DOHH2 (cell line): ENCODE data around the gene COLEC12.

Experiments
- H3F3A ChIP-seq: fragments of 200-600 bp; sonication (generic), shearing (Covaris generic); 2 replicates; pipeline ENCODE4 v1.6.0; 2016; ENCODE audit warnings: antibody characterized with exemption, mild to moderate bottlenecking; ENCODE audit not compliant: control insufficient read depth, insufficient read depth
- H3K27ac ChIP-seq: fragments of 200-600 bp; sonication (generic); 2 replicates; pipeline ENCODE4 v1.5.1; 2014; ENCODE audit warnings: low read depth, mild to moderate bottlenecking, low read length, moderate library complexity
- H3K27me3 ChIP-seq: fragments of 200-600 bp; sonication (generic); 2 replicates; pipeline ENCODE4 v1.6.1; 2014; ENCODE audit warnings: mild to moderate bottlenecking, low read length, mixed read lengths; ENCODE audit not compliant: control insufficient read depth
- H3K36me3 ChIP-seq: fragments of 200-600 bp; sonication (generic); 2 replicates; pipeline ENCODE4 v1.6.1; 2014; ENCODE audit warnings: mild to moderate bottlenecking, low read length, moderate library complexity, mixed read lengths; ENCODE audit not compliant: control insufficient read depth
- H3K4me1 ChIP-seq: fragments of 200-600 bp; sonication (generic); 2 replicates; pipeline ENCODE4 v1.6.1; 2014; ENCODE audit warnings: mild to moderate bottlenecking, low read length, mixed read lengths; ENCODE audit not compliant: control insufficient read depth
- H3K4me2 ChIP-seq: fragments of 200-600 bp; sonication (generic); 2 replicates; pipeline ENCODE4 v1.6.0; 2014; ENCODE audit warnings: mild to moderate bottlenecking, low read length, moderate library complexity
- H3K4me3 ChIP-seq: fragments of 200-600 bp; sonication (generic); 2 replicates; pipeline ENCODE4 v1.5.1; 2014; ENCODE audit warnings: mild to moderate bottlenecking, low read length, mixed read lengths
- H3K79me2 ChIP-seq: fragments of 200-600 bp; sonication (generic); 2 replicates; pipeline ENCODE4 v1.6.1; 2014; ENCODE audit warnings: mild to moderate bottlenecking, low read length, mixed read lengths; ENCODE audit not compliant: control insufficient read depth
- H3K9me2 ChIP-seq: fragments of 200-600 bp; sonication (generic); replicated peaks from 2 replicates; pipeline ENCODE4 v1.6.1; 2014; ENCODE audit warnings: mild to moderate bottlenecking, low read length, mixed read lengths; ENCODE audit not compliant: control insufficient read depth
- H3K9me3 ChIP-seq: fragments of 200-600 bp; sonication (generic); 2 replicates; pipeline ENCODE4 v1.6.1; 2014; ENCODE audit warnings: antibody characterized with exemption, low read length, mixed read lengths; ENCODE audit not compliant: control insufficient read depth, insufficient read depth
- H4K20me1 ChIP-seq: fragments of 200-600 bp; sonication (generic); 2 replicates; pipeline ENCODE4 v1.6.0; 2014; ENCODE audit warnings: low read depth, mild to moderate bottlenecking, antibody characterized with exemption, low read length, moderate library complexity; ENCODE audit not compliant: control insufficient read depth, insufficient read depth
- EZH2phosphoT487 ChIP-seq: fragments of 200-600 bp; sonication (generic); IDR thresholded peaks from 2 replicates; pipeline ENCODE4 v1.6.1; 2017; ENCODE audit warnings: borderline replicate concordance, mild to moderate bottlenecking, antibody characterized with exemption, low read length, moderate library complexity, mixed read lengths
- TF ChIP-seq, protein P1 (sequence below): fragments of 200-600 bp; sonication (generic); IDR thresholded peaks from one replicate; pipeline ENCODE4 v1.5.1; 2014; ENCODE audit warnings: antibody characterized with exemption, mild to moderate bottlenecking, low read depth, low read length; ENCODE audit not compliant: poor library complexity, severe bottlenecking

COLEC12 gene

DNA sequence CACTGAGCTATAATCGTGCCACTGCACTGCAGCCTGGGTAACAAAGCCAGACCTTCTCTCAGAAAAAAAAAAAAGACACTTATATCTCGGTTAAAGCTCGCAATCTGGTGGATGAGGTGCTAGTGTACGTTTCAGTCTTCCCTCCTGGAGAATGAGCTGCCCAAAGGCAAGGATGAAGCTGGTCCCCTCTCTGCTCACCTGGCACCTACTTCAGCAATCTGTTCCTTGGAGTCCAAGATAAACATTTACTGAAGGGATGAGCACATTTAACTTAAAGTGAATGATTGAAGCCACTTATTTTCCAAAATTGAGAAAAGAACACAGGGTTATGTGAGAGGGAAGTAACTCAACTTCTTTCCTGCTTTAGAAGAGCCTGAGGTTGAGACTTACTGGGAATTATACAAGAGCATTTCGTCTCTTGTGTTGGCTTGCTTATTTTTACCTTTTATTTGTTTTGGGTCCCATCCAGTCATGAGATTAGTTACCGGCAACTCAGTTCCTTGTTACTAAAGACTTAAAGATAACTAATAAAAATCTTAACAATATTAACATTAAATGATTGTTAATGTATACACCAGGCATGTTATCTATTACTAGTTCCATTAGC lies 33.6 kb upstream of the COLEC12 start:
- H3K79me2 ChIP-seq, result no peaks in the 10 kb centered on the region
- no peaks in the 10 kb centered on the region for H3K9me3 ChIP-seq
- H3K4me2 ChIP-seq, result no peak overlapping the region
- H3F3A ChIP-seq, result no peaks in the 10 kb centered on the region
- H4K20me1 ChIP-seq, result no peaks in the 10 kb centered on the region
- no peaks in the 10 kb centered on the region for H3K36me3 ChIP-seq
- no peak for TF ChIP-seq EZH2phosphoT487
- TF ChIP-seq, protein P1, sequence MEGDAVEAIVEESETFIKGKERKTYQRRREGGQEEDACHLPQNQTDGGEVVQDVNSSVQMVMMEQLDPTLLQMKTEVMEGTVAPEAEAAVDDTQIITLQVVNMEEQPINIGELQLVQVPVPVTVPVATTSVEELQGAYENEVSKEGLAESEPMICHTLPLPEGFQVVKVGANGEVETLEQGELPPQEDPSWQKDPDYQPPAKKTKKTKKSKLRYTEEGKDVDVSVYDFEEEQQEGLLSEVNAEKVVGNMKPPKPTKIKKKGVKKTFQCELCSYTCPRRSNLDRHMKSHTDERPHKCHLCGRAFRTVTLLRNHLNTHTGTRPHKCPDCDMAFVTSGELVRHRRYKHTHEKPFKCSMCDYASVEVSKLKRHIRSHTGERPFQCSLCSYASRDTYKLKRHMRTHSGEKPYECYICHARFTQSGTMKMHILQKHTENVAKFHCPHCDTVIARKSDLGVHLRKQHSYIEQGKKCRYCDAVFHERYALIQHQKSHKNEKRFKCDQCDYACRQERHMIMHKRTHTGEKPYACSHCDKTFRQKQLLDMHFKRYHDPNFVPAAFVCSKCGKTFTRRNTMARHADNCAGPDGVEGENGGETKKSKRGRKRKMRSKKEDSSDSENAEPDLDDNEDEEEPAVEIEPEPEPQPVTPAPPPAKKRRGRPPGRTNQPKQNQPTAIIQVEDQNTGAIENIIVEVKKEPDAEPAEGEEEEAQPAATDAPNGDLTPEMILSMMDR, result no peak
- no peaks in the 10 kb centered on the region for H3K27me3 ChIP-seq
- H3K4me1 ChIP-seq, result no peaks in the 10 kb centered on the region
- H3K27ac ChIP-seq, result no peak overlapping the region
- H3K4me3 ChIP-seq, result no peak overlapping the region
- no peaks in the 10 kb centered on the region for H3K9me2 ChIP-seq

DNA sequence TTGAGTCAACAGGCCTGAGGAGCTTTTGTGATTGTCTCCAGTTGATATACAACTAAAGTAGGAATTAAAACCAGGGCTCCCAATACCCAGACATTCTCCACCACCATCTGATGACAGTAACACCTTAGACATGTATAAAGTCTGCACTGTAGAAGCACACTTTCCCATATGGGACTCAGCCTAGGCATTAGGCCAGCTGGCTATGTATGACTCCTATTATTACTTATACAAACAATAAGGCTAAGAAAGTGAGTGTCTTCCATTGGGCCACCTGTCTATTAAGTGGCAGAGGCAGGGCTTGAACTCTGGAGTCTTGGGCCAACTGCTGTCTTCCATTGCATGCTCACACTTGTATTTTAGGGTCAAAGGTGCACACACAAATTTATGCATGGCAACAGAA lies 32.1 kb upstream of the COLEC12 start:
- no peaks in the 10 kb centered on the region for H4K20me1 ChIP-seq
- H3K4me2 ChIP-seq, result no peak overlapping the region
- no peaks in the 10 kb centered on the region for H3K36me3 ChIP-seq
- no peaks in the 10 kb centered on the region for H3K27me3 ChIP-seq
- H3F3A ChIP-seq, result no peaks in the 10 kb centered on the region
- H3K4me3 ChIP-seq, result no peak overlapping the region
- H3K27ac ChIP-seq, result no peak overlapping the region
- TF ChIP-seq, protein P1, result no peak
- TF ChIP-seq EZH2phosphoT487, result no peak
- H3K9me3 ChIP-seq, result no peaks in the 10 kb centered on the region
- no peaks in the 10 kb centered on the region for H3K9me2 ChIP-seq
- H3K4me1 ChIP-seq, result no peaks in the 10 kb centered on the region
- H3K79me2 ChIP-seq, result no peaks in the 10 kb centered on the region

DNA sequence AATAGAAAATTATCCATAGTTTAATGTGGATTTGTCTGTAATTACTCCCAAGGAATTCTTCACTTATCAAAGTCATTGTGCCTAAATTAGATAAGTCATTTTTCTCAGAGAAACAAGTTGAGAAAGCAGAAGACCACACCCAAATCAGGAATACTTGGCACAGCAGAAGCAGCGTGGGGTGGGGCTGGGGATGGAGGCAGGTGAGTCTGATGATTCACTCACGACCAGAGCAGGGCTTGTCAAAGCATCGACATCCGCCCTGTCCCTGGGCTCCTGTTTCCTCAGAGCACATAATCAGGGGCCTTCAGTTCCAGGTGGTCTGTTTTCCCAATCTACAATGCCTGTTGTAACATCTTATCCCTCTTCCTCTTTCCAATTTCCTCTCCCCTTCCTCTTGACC lies 31.5 kb upstream of the COLEC12 start:
- no peak overlapping the region for H3K4me2 ChIP-seq
- no peaks in the 10 kb centered on the region for H3K79me2 ChIP-seq
- H3K4me1 ChIP-seq, result no peaks in the 10 kb centered on the region
- H3K4me3 ChIP-seq, result no peak overlapping the region
- no peaks in the 10 kb centered on the region for H3K9me3 ChIP-seq
- H3K27ac ChIP-seq, result no peak overlapping the region
- H4K20me1 ChIP-seq, result no peaks in the 10 kb centered on the region
- no peaks in the 10 kb centered on the region for H3K9me2 ChIP-seq
- no peak for TF ChIP-seq EZH2phosphoT487
- TF ChIP-seq, protein P1, result no peak
- no peaks in the 10 kb centered on the region for H3K27me3 ChIP-seq
- no peaks in the 10 kb centered on the region for H3K36me3 ChIP-seq
- no peaks in the 10 kb centered on the region for H3F3A ChIP-seq

DNA sequence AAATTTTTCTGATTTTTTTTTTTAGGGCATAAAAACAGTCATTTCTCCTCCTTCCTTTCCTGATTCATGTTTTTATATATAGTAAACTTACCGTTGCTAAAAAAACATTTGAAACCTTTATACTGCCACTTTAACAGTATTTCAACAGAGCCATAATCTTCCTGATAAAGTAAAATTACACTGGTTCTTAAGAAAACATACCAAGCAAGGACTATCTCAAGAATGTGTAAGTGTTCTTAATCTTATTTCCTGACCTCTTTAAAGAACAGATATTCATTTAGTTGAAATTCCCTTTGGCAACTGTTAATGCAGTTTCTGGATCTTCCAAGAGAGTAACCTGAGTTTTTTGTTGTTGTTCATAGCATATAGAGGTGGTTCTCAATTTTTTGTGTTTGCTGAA lies 26.6 kb upstream of the COLEC12 start:
- Histone ChIP-seq H3K4me3 (no peak overlapping the region), H3K79me2 (no peaks in the 10 kb centered on the region), H4K20me1 (no peaks in the 10 kb centered on the region), H3K27ac (no peak overlapping the region), H3K9me3 (no peaks in the 10 kb centered on the region), H3K4me2 (no peak overlapping the region), H3K4me1 (no peaks in the 10 kb centered on the region), H3K27me3 (no peaks in the 10 kb centered on the region), H3K9me2 (no peaks in the 10 kb centered on the region), H3F3A (no peaks in the 10 kb centered on the region), H3K36me3 (no peaks in the 10 kb centered on the region)
- no peak for TF ChIP-seq EZH2phosphoT487
- TF ChIP-seq, protein P1, result no peak
